Measurements from ENCODE around the gene CEP89.
"Not testable (repeated sequence)": the region's sequence is repeated elsewhere in the genome, so short reads cannot be mapped to it uniquely, and the experiment has no call there.

Gene CEP89

GRCh38 chr19:32971715-32972540 is at the start of gene CEP89, which contains the start of gene FAAP24:
CEP89 (minus strand) TSS chr19:32971958; CDS start chr19:32971874, 84 bp downstream.
FAAP24 (plus strand) TSS chr19:32972242; CDS start chr19:32973197, 955 bp downstream.
- DNase-seq: peak; percentile 98 to 100

GRCh38 chr19:33010891-33011290 is 39.1 kb upstream of the CEP89 start:
- not testable (repeated sequence) for DNase-seq

GRCh38 chr19:33008738-33009137 is 37.0 kb upstream of the CEP89 start:
- DNase-seq: no peak

- DNase-seq: no peak
Observed at GRCh38 chr19:33005440-33005839, 33.7 kb upstream of the CEP89 start.

- DNase-seq: not testable (repeated sequence)
Observed at GRCh38 chr19:33003424-33004024, 31.8 kb upstream of the CEP89 start.

GRCh38 chr19:33002126-33002865 is 30.5 kb upstream of the CEP89 start:
- not testable (repeated sequence) for DNase-seq

- DNase-seq: no peak
Observed at GRCh38 chr19:33000910-33001309, 29.2 kb upstream of the CEP89 start.

- no peak for DNase-seq
Observed at GRCh38 chr19:33000510-33000909, 28.8 kb upstream of the CEP89 start.

GRCh38 chr19:32998722-32999121 is 27.0 kb upstream of the CEP89 start:
- DNase-seq: no peak

- no peak for DNase-seq
Observed at GRCh38 chr19:32997716-32998355, 26.1 kb upstream of the CEP89 start.

GRCh38 chr19:32997061-32997464 is 25.3 kb upstream of the CEP89 start:
- not testable (repeated sequence) for DNase-seq

- not testable (repeated sequence) for DNase-seq
Observed at GRCh38 chr19:32995966-32996365, 24.2 kb upstream of the CEP89 start.

- no peak for DNase-seq
Observed at GRCh38 chr19:32988724-32989123, 17.0 kb upstream of the CEP89 start.

GRCh38 chr19:32988254-32988653 is 16.5 kb upstream of the CEP89 start:
- DNase-seq: not testable (repeated sequence)

GRCh38 chr19:32982488-32982887 is 10.7 kb upstream of the CEP89 start:
- not testable (repeated sequence) for DNase-seq

GRCh38 chr19:32979807-32980206 is 8.0 kb upstream of the CEP89 start:
- DNase-seq: not testable (repeated sequence)

- DNase-seq: not testable (repeated sequence)
Observed at GRCh38 chr19:32977813-32978212, 6.1 kb upstream of the CEP89 start.

- DNase-seq: no peak
Observed at GRCh38 chr19:32977280-32977679, 5.5 kb upstream of the CEP89 start.

GRCh38 chr19:32976223-32976805 is 4.6 kb upstream of the CEP89 start:
- peak; percentile 45 to 52 for DNase-seq

GRCh38 chr19:32971012-32971595 is 654 bp downstream of the CEP89 start:
- DNase-seq: no peak

- DNase-seq: no peak
Observed at GRCh38 chr19:32969549-32969948, 2.2 kb downstream of the CEP89 start.

GRCh38 chr19:32966750-32967149 is 5.0 kb downstream of the CEP89 start:
- no peak for DNase-seq
